ENCODE measurements around the gene ZFPL1.

Gene ZFPL1

DNA sequence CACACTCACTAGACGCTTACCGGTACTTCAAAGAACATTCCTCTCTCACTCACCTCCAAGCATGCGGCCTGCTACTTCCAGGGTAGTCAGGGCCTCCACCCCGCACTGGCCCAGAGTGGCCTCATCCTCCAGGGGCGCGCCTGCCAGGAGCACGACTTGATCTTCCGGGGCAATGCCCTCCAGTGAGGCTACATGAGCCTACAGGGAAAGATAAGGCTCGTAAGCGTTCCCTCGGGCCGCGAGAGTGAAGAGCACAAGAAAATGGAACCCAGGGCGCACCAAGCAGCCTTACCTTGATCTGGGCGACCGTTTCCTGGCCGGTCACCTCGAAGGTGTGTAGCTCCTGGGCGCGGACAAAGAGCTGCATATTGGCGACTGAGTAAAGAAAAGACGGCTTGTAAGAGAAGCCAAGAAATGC is 37.4 kb downstream of the ZFPL1 start:
- H3K4me3 ChIP-seq (ENCODE audit: low read depth, low read length), result peak overlapping the region; percentile 99
- DNase-seq (ENCODE audit: low read depth), result no peak
- no peak for TF ChIP-seq CTCF (IDR thresholded peaks at IDR 0.05; ENCODE audit: control insufficient read depth, extremely low read depth, insufficient read depth)

- TF ChIP-seq CTCF (IDR thresholded peaks at IDR 0.05; ENCODE audit: control insufficient read depth, extremely low read depth, insufficient read depth), result no peak
- H3K4me3 ChIP-seq (ENCODE audit: low read depth, low read length), result peak within 1 kb of the TSS; percentile 99
- peak; percentile 92 for DNase-seq (ENCODE audit: low read depth)
These were observed 38.1 kb downstream of the ZFPL1 start, which contains the start of the genes FAU and MRPL49 for GRCh38 chr11:65121865-65122696. Gene FAU (minus strand): TSS chr11:65122134. CDS start chr11:65121813, 321 bp downstream. Gene MRPL49 (plus strand): TSS chr11:65122321. CDS start chr11:65122347, 26 bp downstream.

DNA sequence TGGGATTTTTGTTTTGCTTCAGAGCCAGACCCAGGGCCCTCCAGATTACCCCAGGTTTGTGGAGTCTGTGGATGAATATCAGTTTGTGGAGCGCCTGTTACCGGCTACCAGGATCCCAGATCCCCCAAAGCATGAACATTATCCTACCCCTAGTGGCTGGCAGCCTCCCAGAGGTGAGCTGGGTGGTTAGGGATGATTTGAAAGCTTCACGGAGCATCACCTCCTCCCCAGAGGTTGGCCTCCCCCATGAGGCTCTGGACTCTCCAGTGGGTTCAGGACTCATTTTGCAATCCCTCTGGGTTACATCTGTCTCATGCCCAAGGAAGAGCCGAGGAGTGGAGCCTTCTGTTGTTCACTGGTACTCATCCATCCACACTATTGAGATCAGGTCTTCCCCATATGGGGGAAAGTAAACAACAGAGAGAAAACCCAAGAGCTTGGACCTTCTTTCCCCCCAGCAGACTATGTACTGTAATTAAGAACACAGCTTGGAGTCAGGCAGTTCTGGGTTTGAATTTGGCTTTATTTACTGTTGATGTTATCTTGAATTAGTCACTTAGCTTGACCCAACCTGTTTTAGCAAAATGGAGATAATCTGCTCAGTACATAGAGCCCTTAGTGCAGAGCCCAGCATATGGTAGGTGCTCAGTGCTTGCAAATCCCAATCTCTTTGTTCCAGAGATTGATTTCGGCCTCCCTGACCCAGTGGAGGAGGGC is 40.6 kb downstream of the ZFPL1 start:
- DNase-seq (ENCODE audit: low read depth), result no peak
- H3K4me3 ChIP-seq (ENCODE audit: low read depth, low read length), result no peak overlapping the region
- no peak for TF ChIP-seq CTCF (IDR thresholded peaks at IDR 0.05; ENCODE audit: control insufficient read depth, extremely low read depth, insufficient read depth)

GRCh38 chr11:65125197-65126056 is 41.4 kb downstream of the ZFPL1 start:
- TF ChIP-seq CTCF (IDR thresholded peaks at IDR 0.05; ENCODE audit: control insufficient read depth, extremely low read depth, insufficient read depth), result no peak
- no peak for DNase-seq (ENCODE audit: low read depth)
- no peak overlapping the region for H3K4me3 ChIP-seq (ENCODE audit: low read depth, low read length)

DNA sequence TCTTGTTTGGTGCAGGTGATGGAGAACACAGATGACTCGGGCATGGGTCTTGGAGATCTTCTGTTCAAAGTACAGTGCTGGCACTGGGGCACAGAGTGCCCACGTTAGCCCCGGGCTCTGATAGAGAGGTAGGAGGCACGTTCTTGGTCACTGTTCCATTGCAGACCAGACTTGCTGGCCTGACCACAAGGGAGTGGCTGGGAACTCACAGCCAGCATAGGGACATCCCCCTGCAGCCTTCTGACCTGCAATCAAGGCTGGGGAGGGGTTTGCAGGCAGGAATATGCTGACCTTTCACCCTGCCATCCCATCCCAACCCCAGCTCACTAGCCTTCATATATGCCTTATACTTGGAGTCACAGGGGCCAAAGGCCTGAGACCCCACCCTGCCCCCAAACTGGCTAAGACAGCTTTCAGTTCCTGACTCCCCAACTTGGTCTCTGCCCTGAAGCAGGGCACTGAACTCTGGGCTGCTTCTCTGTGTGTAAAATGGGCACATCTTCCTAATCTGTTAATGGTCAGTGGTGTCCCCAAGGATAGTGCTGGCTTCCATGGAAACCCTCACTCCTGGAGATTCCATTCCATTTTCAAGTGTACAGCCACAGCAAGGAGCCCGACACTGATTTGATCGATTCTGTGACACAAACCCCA is 42.7 kb downstream of the ZFPL1 start:
- no peak for TF ChIP-seq CTCF (IDR thresholded peaks at IDR 0.05; ENCODE audit: control insufficient read depth, extremely low read depth, insufficient read depth)
- no peak for DNase-seq (ENCODE audit: low read depth)
- H3K4me3 ChIP-seq (ENCODE audit: low read depth, low read length), result no peak overlapping the region

Measured in LNCaP clone FGC (cell line).